DMS53 treated with DMSO at 0.1 percent for 48 hours (cell line): ENCODE data around the gene METTL26.
"Not testable (repeated sequence)": the region's sequence is repeated elsewhere in the genome, so short reads cannot be mapped to it uniquely, and the experiment has no call there.

Experiments
- DNase-seq: peaks from one replicate; lab custom pipeline; 2025; ENCODE audit not compliant: unreplicated experiment; lab: John Stamatoyannopoulos, UW

The METTL26 gene

GRCh38 chr16:598823-599739 lies 37.0 kb downstream of the METTL26 start:
- no peak for DNase-seq

GRCh38 chr16:597655-598054 lies 38.5 kb downstream of the METTL26 start:
- DNase-seq, result not testable (repeated sequence)

GRCh38 chr16:596736-597060 lies 39.4 kb downstream of the METTL26 start:
- no peak for DNase-seq

GRCh38 chr16:595942-596735 lies 40.0 kb downstream of the METTL26 start:
- DNase-seq, result no peak

GRCh38 chr16:595094-595528 lies 41.0 kb downstream of the METTL26 start:
- DNase-seq, result no peak

- DNase-seq, result no peak
Observed at GRCh38 chr16:593807-594206, 42.3 kb downstream of the METTL26 start.

GRCh38 chr16:593406-593805 lies 42.7 kb downstream of the METTL26 start:
- peak; percentile 94 for DNase-seq

GRCh38 chr16:592518-593306 lies 43.4 kb downstream of the METTL26 start:
- DNase-seq, result peak; percentile 71

- DNase-seq, result no peak
Observed at GRCh38 chr16:591892-592517, 44.1 kb downstream of the METTL26 start.

GRCh38 chr16:591231-591630 lies 44.9 kb downstream of the METTL26 start:
- DNase-seq, result no peak

- DNase-seq, result no peak
Observed at GRCh38 chr16:590815-591200, 45.3 kb downstream of the METTL26 start.

GRCh38 chr16:590188-590814 lies 45.8 kb downstream of the METTL26 start:
- DNase-seq, result no peak

GRCh38 chr16:589658-590187 lies 46.4 kb downstream of the METTL26 start, which contains the start of gene RAB40C:
Gene RAB40C (plus strand): TSS chr16:590066. CDS start chr16:590292, 226 bp downstream.
- DNase-seq, result peak; percentile 74

- DNase-seq, result peak; percentile 77
Observed at GRCh38 chr16:588889-589657, 47.0 kb downstream of the METTL26 start.

GRCh38 chr16:588639-588888 lies 47.5 kb downstream of the METTL26 start:
- DNase-seq, result no peak

- DNase-seq, result no peak
Observed at GRCh38 chr16:586645-587590, 49.2 kb downstream of the METTL26 start.

- no peak for DNase-seq
Observed at GRCh38 chr16:586047-586644, 50.0 kb downstream of the METTL26 start.

- DNase-seq, result peak; percentile 20
Observed at GRCh38 chr16:585351-585750, 50.8 kb downstream of the METTL26 start.
